Gastroesophageal sphincter (tissue), 4 donors: ENCODE measurements around the gene JAML. TPM values are rescaled to one million over a fixed set of nuclear protein-coding genes. Genes with fewer than 3 reads are reported as not detected.

Source experiments
- ATAC-seq: fragments of 150-250 bp; one replicate; pipeline ENCODE4 v1.9.1; 2016; ENCODE audit warnings: mild to moderate bottlenecking, moderate library complexity
- H3K27ac ChIP-seq, 4 donors: fragments of 200-600 bp; sonication (generic) in 3 of 4; 1 replicate in 3 of 4; 2 replicates in 1 of 4; pipeline ENCODE4 v1.5.1; 2016 to 2019
- H3K27me3 ChIP-seq: fragments of 200-600 bp; sonication (generic); one replicate; pipeline ENCODE4 v1.5.1; 2019
- H3K36me3 ChIP-seq, 2 donors: fragments of 200-600 bp; sonication (generic); one replicate each; pipeline ENCODE4 v1.5.1; 2019; ENCODE audit warnings: control low read depth in 1 of 2
- H3K4me1 ChIP-seq, 3 donors: fragments of 200-600 bp; sonication (generic); 1 replicate in 2 of 3; 2 replicates in 1 of 3; pipeline ENCODE4 v1.5.1; 2016 to 2019; ENCODE audit warnings: control low read depth in 2 of 3
- H3K4me3 ChIP-seq, 2 donors: fragments of 200-600 bp; sonication (generic); one replicate each; pipeline ENCODE4 v1.5.1; 2019; ENCODE audit warnings: mild to moderate bottlenecking in 1 of 2, moderate library complexity in 1 of 2
- H3K9me3 ChIP-seq, 3 donors: fragments of 200-600 bp; sonication (generic); one replicate each; pipeline ENCODE4 v1.5.1; 2017 to 2019; ENCODE audit warnings: control low read depth in 2 of 3
- CTCF ChIP-seq, 4 experiments: fragments of 200-600 bp in 2 of 4; fragments of 450-650 bp in 2 of 4; sonication (generic) in 1 of 4; IDR thresholded peaks; one replicate each; pipeline ENCODE4 v1.5.1; 2017 to 2019; ENCODE audit warnings: antibody characterized with exemption in 4 of 4, mild to moderate bottlenecking in 2 of 4, moderate library complexity in 2 of 4
- EP300 ChIP-seq: sonication (generic); formaldehyde crosslinking; IDR thresholded peaks from one replicate; pipeline ENCODE4 v1.6.1; 2017; ENCODE audit warnings: antibody characterized with exemption, mild to moderate bottlenecking
- POLR2A ChIP-seq, 2 donors: fragments of 450-650 bp; IDR thresholded peaks; one replicate each; pipeline ENCODE4 v1.6.1; 2017; ENCODE audit warnings: antibody characterized with exemption in 2 of 2, mild to moderate bottlenecking in 2 of 2, moderate library complexity in 1 of 2
- POLR2AphosphoS5 ChIP-seq: sonication (generic); formaldehyde crosslinking; IDR thresholded peaks from one replicate; pipeline ENCODE4 v1.6.1; 2017; ENCODE audit warnings: antibody characterized with exemption
- WGBS, 2 donors: methylation state at CpG; one replicate each; pipeline ENCODE4 v1.1.5; 2018; ENCODE audit warnings: low coverage in 1 of 2; 5-methylcytosine and 5-hydroxymethylcytosine counted together
- total RNA-seq, 4 donors: library from RNA; depleted of rRNA; stranded (reverse); fragments of >200 nt; gene quantifications; one replicate each; pipeline ENCODE4 v1.1.0, GENCODE V29; 2016

Gene JAML
- total RNA-seq, 4 donors from 2014 or later, result 0.58 to 5.7 (median 2.4) TPM

GRCh38 chr11:118175031-118175992 lies 49.5 kb downstream of the JAML start:
- Histone ChIP-seq H3K4me1 (peaks cover 0 to 48% (median 19%) of the 10 kb centered on the region in 3 donors), H3K27me3 (peaks cover 11% of the 10 kb centered on the region), H3K36me3 (no peaks in the 10 kb centered on the region), H3K27ac (peak overlapping the region in 3 of 4 donors; percentile 8 to 54 (median 47)), H3K9me3 (no peaks in the 10 kb centered on the region), H3K4me3 (peak overlapping the region in 1 of 2 donors; percentile 45)
- TF ChIP-seq POLR2AphosphoS5, result no peak
- TF ChIP-seq POLR2A (IDR thresholded peaks at IDR 0.05), result no peak
- no peak for TF ChIP-seq CTCF (IDR thresholded peaks at IDR 0.05)
- no peak for TF ChIP-seq EP300
- 18 to 55% methylated on average over 3 to 11 of the region's 13 CpGs for WGBS, 2 donors
- ATAC-seq, result peak; percentile 32

GRCh38 chr11:118174006-118174567 lies 50.7 kb downstream of the JAML start:
- ATAC-seq, result no peak
- no peak for TF ChIP-seq POLR2A (IDR thresholded peaks at IDR 0.05)
- WGBS, 2 donors, result 88% methylated on average over 4 of the region's 9 CpGs; no CpG with 5 or more reads in 1 of the 2 donors
- Histone ChIP-seq H3K36me3 (no peaks in the 10 kb centered on the region), H3K27ac (no peak overlapping the region), H3K27me3 (peaks cover 13% of the 10 kb centered on the region), H3K4me1 (peaks cover 0 to 40% (median 15%) of the 10 kb centered on the region in 3 donors), H3K4me3 (no peak overlapping the region), H3K9me3 (no peaks in the 10 kb centered on the region)

- no peak overlapping the region for H3K4me3 ChIP-seq
- 89 to 100% methylated on average over 2 to 7 of the region's 9 CpGs for WGBS, 2 donors
- ATAC-seq, result no peak
Measured at GRCh38 chr11:118172356-118172755, 52.5 kb downstream of the JAML start.

GRCh38 chr11:118171269-118172062 lies 53.3 kb downstream of the JAML start:
- Histone ChIP-seq H3K27me3 (peaks cover 13% of the 10 kb centered on the region), H3K4me1 (peaks cover 0 to 34% (median 15%) of the 10 kb centered on the region in 3 donors), H3K4me3 (no peak overlapping the region), H3K36me3 (peaks cover 0 to 10% of the 10 kb centered on the region in 2 donors), H3K9me3 (no peaks in the 10 kb centered on the region), H3K27ac (no peak overlapping the region)
- 20% methylated on average over 1 of the region's 29 CpGs; no CpG with 5 or more reads in 1 of the 2 donors for WGBS, 2 donors
- TF ChIP-seq POLR2AphosphoS5 (no peak), POLR2A (IDR thresholded peaks at IDR 0.05) (no peak), CTCF (IDR thresholded peaks at IDR 0.05) (peak in 3 of 4 experiments; percentile 84 to 93 (median 85)), EP300 (no peak)
- peak; percentile 53 for ATAC-seq

More at GRCh38 chr11:118172356-118172755, 52.5 kb downstream of the JAML start:
- no peak for TF ChIP-seq CTCF (IDR thresholded peaks at IDR 0.05)
- TF ChIP-seq POLR2AphosphoS5, result no peak
- no peak for TF ChIP-seq POLR2A (IDR thresholded peaks at IDR 0.05)
- no peak for TF ChIP-seq EP300
- H3K27ac ChIP-seq, result no peak overlapping the region
- H3K27me3 ChIP-seq, result peaks cover 13% of the 10 kb centered on the region
- H3K9me3 ChIP-seq, result no peaks in the 10 kb centered on the region
- H3K4me1 ChIP-seq, result peaks cover 0 to 40% (median 15%) of the 10 kb centered on the region in 3 donors
- peaks cover 0 to 9% of the 10 kb centered on the region in 2 donors for H3K36me3 ChIP-seq

GRCh38 chr11:118170882-118171268 lies 53.9 kb downstream of the JAML start:
- H3K4me1 ChIP-seq, result peaks cover 0 to 28% (median 15%) of the 10 kb centered on the region in 3 donors
- ATAC-seq, result no peak
- no peak overlapping the region for H3K27ac ChIP-seq
- H3K4me3 ChIP-seq, result no peak overlapping the region
- TF ChIP-seq CTCF (IDR thresholded peaks at IDR 0.05), result no peak
- no peak for TF ChIP-seq EP300
- TF ChIP-seq POLR2AphosphoS5, result no peak
- no peak for TF ChIP-seq POLR2A (IDR thresholded peaks at IDR 0.05)
- WGBS, 2 donors, result 47 to 48% methylated on average over 2 to 4 of the region's 8 CpGs
- peaks cover 0 to 14% of the 10 kb centered on the region in 2 donors for H3K36me3 ChIP-seq
- H3K9me3 ChIP-seq, result no peaks in the 10 kb centered on the region
- peaks cover 13% of the 10 kb centered on the region for H3K27me3 ChIP-seq
